Activated T-cell treated with anti-CD3 and anti-CD28 coated beads, Interleukin-2, amount 50 U/mL, for 4 hours (primary cell): Measurements from ENCODE around the gene KIF24. TPM values are rescaled to one million over a fixed set of nuclear protein-coding genes. Genes with fewer than 3 reads are reported as not detected.
A peak's percentile ranks its signal among the peaks of the same experiment; 100 is the strongest.

Experiments used
- ATAC-seq, 2 donors: fragments of 200-7000 bp; cut with Tn5 transposase; one replicate each; pipeline ENCODE4 v1.10.0; 2021
- DNase-seq: peaks from one replicate; pipeline ENCODE4 v3.0.0-alpha.2; 2020
- H3K27me3 Mint-ChIP-seq: one replicate; pipeline ENCODE4 v1.8.0; 2021; ENCODE audit warnings: low read depth, mixed read lengths
- H3K36me3 Mint-ChIP-seq: one replicate; pipeline ENCODE4 v1.8.0; 2022; ENCODE audit warnings: mixed read lengths; ENCODE audit not compliant: insufficient read depth
- H3K4me1 Mint-ChIP-seq: one replicate; pipeline ENCODE4 v1.8.0; 2021; ENCODE audit warnings: low read depth, mixed read lengths
- H3K4me3 Mint-ChIP-seq: one replicate; pipeline ENCODE4 v1.8.0; 2021; ENCODE audit warnings: mild to moderate bottlenecking, moderate library complexity, mixed read lengths
- H3K9me3 Mint-ChIP-seq: one replicate; pipeline ENCODE4 v1.8.0; 2021; ENCODE audit warnings: mixed read lengths
- total RNA-seq, 3 donors: library from RNA; stranded (reverse); gene quantifications; one replicate each; pipeline ENCODE4 v1.2.1, GENCODE V29; 2021

KIF24 gene
- total RNA-seq: 1 to 10 TPM; 2.2 to 2.6 (median 2.5) TPM

GRCh38 chr9:34328987-34329832 is at the start of gene KIF24, which contains the start of gene NUDT2:
TSS of gene KIF24 (minus strand) at chr9:34329268. CDS start at chr9:34311346, 17,922 bp downstream.
TSS of gene NUDT2 (plus strand) at chr9:34329569. CDS start at chr9:34339040, 9,471 bp downstream.
- Mint-ChIP-seq H3K36me3 (no peaks in the 10 kb centered on the region), H3K9me3 (no peaks in the 10 kb centered on the region), H3K4me3 (peak within 1 kb of the TSS; percentile 92), H3K27me3 (no peaks in the 10 kb centered on the region), H3K4me1 (peaks cover 24% of the 10 kb centered on the region)
- ATAC-seq (peak; percentile 96), DNase-seq (peak; percentile 90)

GRCh38 chr9:34378376-34379060 is 49.5 kb upstream of the KIF24 start:
- H3K36me3 Mint-ChIP-seq: no peaks in the 10 kb centered on the region
- H3K4me1 Mint-ChIP-seq: peaks cover 38% of the 10 kb centered on the region
- peak overlapping the region; percentile 49 for H3K4me3 Mint-ChIP-seq
- H3K27me3 Mint-ChIP-seq: no peaks in the 10 kb centered on the region
- no peak for ATAC-seq
- DNase-seq: no peak
- H3K9me3 Mint-ChIP-seq: no peaks in the 10 kb centered on the region

GRCh38 chr9:34377404-34377746 is 48.3 kb upstream of the KIF24 start:
- no peaks in the 10 kb centered on the region for H3K9me3 Mint-ChIP-seq
- H3K4me1 Mint-ChIP-seq: peaks cover 38% of the 10 kb centered on the region
- H3K36me3 Mint-ChIP-seq: no peaks in the 10 kb centered on the region
- DNase-seq (no peak), ATAC-seq (no peak)
- peak overlapping the region; percentile 84 for H3K4me3 Mint-ChIP-seq
- no peaks in the 10 kb centered on the region for H3K27me3 Mint-ChIP-seq

GRCh38 chr9:34376596-34377403 is 47.7 kb upstream of the KIF24 start, which contains the start of gene MYORG:
TSS of gene MYORG (minus strand) at chr9:34376898. CDS start at chr9:34372943, 3,955 bp downstream.
- no peaks in the 10 kb centered on the region for H3K36me3 Mint-ChIP-seq
- peak; percentile 96 for DNase-seq
- peak; percentile 83 to 86 for ATAC-seq
- H3K9me3 Mint-ChIP-seq: no peaks in the 10 kb centered on the region
- H3K4me3 Mint-ChIP-seq: peak within 1 kb of the TSS; percentile 84
- H3K4me1 Mint-ChIP-seq: peaks cover 38% of the 10 kb centered on the region
- H3K27me3 Mint-ChIP-seq: no peaks in the 10 kb centered on the region

- ATAC-seq (peak in 1 of 2 donors; percentile 12), DNase-seq (no peak)
- Mint-ChIP-seq H3K36me3 (no peaks in the 10 kb centered on the region), H3K4me3 (peak overlapping the region; percentile 84), H3K4me1 (peaks cover 33% of the 10 kb centered on the region), H3K27me3 (no peaks in the 10 kb centered on the region), H3K9me3 (no peaks in the 10 kb centered on the region)
Observed at GRCh38 chr9:34375901-34376595, 47.0 kb upstream of the KIF24 start.

GRCh38 chr9:34374905-34375552 is 46.0 kb upstream of the KIF24 start:
- DNase-seq: no peak
- Mint-ChIP-seq H3K27me3 (no peaks in the 10 kb centered on the region), H3K4me1 (peaks cover 26% of the 10 kb centered on the region), H3K4me3 (peak overlapping the region; percentile 84), H3K36me3 (no peaks in the 10 kb centered on the region), H3K9me3 (no peaks in the 10 kb centered on the region)
- no peak for ATAC-seq

GRCh38 chr9:34374339-34374738 is 45.3 kb upstream of the KIF24 start:
- H3K27me3 Mint-ChIP-seq: no peaks in the 10 kb centered on the region
- no peaks in the 10 kb centered on the region for H3K9me3 Mint-ChIP-seq
- no peak for ATAC-seq
- peaks cover 19% of the 10 kb centered on the region for H3K4me1 Mint-ChIP-seq
- DNase-seq: no peak
- H3K36me3 Mint-ChIP-seq: no peaks in the 10 kb centered on the region
- H3K4me3 Mint-ChIP-seq: no peak overlapping the region

GRCh38 chr9:34373749-34374148 is 44.7 kb upstream of the KIF24 start:
- no peak for DNase-seq
- H3K4me3 Mint-ChIP-seq: no peak overlapping the region
- H3K27me3 Mint-ChIP-seq: no peaks in the 10 kb centered on the region
- H3K4me1 Mint-ChIP-seq: peaks cover 16% of the 10 kb centered on the region
- no peak for ATAC-seq
- no peaks in the 10 kb centered on the region for H3K36me3 Mint-ChIP-seq
- H3K9me3 Mint-ChIP-seq: no peaks in the 10 kb centered on the region

- H3K4me3 Mint-ChIP-seq: no peak overlapping the region
- H3K9me3 Mint-ChIP-seq: no peaks in the 10 kb centered on the region
- ATAC-seq: no peak
- no peaks in the 10 kb centered on the region for H3K27me3 Mint-ChIP-seq
- peaks cover 4% of the 10 kb centered on the region for H3K36me3 Mint-ChIP-seq
- no peak for DNase-seq
- peaks cover 11% of the 10 kb centered on the region for H3K4me1 Mint-ChIP-seq
Observed at GRCh38 chr9:34372467-34373011, 43.5 kb upstream of the KIF24 start.

GRCh38 chr9:34371886-34372466 is 42.9 kb upstream of the KIF24 start:
- no peaks in the 10 kb centered on the region for H3K27me3 Mint-ChIP-seq
- no peaks in the 10 kb centered on the region for H3K9me3 Mint-ChIP-seq
- no peak for ATAC-seq

GRCh38 chr9:34370970-34371880 is 42.2 kb upstream of the KIF24 start:
- H3K4me3 Mint-ChIP-seq: peak overlapping the region; percentile 21
- H3K36me3 Mint-ChIP-seq: peaks cover 4% of the 10 kb centered on the region
- DNase-seq (peak; percentile 20), ATAC-seq (peak; percentile 30 to 50)
- H3K4me1 Mint-ChIP-seq: peaks cover 8% of the 10 kb centered on the region
- H3K27me3 Mint-ChIP-seq: no peaks in the 10 kb centered on the region
- no peaks in the 10 kb centered on the region for H3K9me3 Mint-ChIP-seq

More at GRCh38 chr9:34371886-34372466, 42.9 kb upstream of the KIF24 start:
- no peak for DNase-seq
- peaks cover 4% of the 10 kb centered on the region for H3K36me3 Mint-ChIP-seq
- peaks cover 9% of the 10 kb centered on the region for H3K4me1 Mint-ChIP-seq
- H3K4me3 Mint-ChIP-seq: no peak overlapping the region

GRCh38 chr9:34370335-34370969 is 41.4 kb upstream of the KIF24 start:
- H3K9me3 Mint-ChIP-seq: no peaks in the 10 kb centered on the region
- no peak overlapping the region for H3K4me3 Mint-ChIP-seq
- no peaks in the 10 kb centered on the region for H3K27me3 Mint-ChIP-seq
- ATAC-seq: no peak
- peaks cover 2% of the 10 kb centered on the region for H3K4me1 Mint-ChIP-seq
- H3K36me3 Mint-ChIP-seq: peaks cover 4% of the 10 kb centered on the region
- no peak for DNase-seq
